Measurements from ENCODE around the gene TRIM44.

- TF ChIP-seq CTCF (IDR thresholded peaks at IDR 0.05; ENCODE audit: low read depth, low read length) (no peak), POLR2A (IDR thresholded peaks at IDR 0.05; ENCODE audit: extremely low read depth, insufficient read length) (no peak)
These were observed 4.7 kb downstream of the TRIM44 start for GRCh38 chr11:35667257-35667656.
